GM20000 (cell line): ENCODE results near the gene TSPAN11.
"Not testable (repeated sequence)": the region's sequence is repeated elsewhere in the genome, so short reads cannot be mapped to it uniquely, and the experiment has no call there.

Experiments used
- DNase-seq: peaks from one replicate; pipeline ENCODE4 v3.0.0; 2012; ENCODE audit warnings: low spot score
- TF ChIP-seq, protein P1 (sequence below): IDR thresholded peaks from 2 replicates; pipeline ENCODE4 v1.5.1; 2012; ENCODE audit warnings: mild to moderate bottlenecking, control low read depth; ENCODE audit errors: extremely low read depth, missing control alignments

Gene TSPAN11

DNA sequence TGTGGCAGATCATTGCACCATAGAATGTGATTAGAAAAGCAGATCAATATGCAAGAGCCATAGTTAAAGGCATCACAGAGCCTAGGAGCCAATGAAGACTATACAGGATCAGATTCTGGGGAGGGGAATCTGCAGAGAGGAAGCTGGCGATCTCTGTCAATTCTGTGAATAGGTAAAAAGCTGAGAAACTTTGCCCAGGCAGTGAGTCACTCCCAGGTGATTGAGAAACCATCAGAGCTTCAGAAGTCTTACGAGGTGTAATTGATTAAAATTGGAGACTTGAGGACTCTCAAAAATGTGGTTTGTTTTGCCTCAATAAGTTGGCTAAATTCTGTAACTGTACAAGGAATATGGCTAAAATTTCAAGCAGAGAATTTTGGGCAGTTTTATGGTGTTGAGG, 41.7 kb upstream of the TSPAN11 start:
- no peak for DNase-seq
- TF ChIP-seq, protein P1, sequence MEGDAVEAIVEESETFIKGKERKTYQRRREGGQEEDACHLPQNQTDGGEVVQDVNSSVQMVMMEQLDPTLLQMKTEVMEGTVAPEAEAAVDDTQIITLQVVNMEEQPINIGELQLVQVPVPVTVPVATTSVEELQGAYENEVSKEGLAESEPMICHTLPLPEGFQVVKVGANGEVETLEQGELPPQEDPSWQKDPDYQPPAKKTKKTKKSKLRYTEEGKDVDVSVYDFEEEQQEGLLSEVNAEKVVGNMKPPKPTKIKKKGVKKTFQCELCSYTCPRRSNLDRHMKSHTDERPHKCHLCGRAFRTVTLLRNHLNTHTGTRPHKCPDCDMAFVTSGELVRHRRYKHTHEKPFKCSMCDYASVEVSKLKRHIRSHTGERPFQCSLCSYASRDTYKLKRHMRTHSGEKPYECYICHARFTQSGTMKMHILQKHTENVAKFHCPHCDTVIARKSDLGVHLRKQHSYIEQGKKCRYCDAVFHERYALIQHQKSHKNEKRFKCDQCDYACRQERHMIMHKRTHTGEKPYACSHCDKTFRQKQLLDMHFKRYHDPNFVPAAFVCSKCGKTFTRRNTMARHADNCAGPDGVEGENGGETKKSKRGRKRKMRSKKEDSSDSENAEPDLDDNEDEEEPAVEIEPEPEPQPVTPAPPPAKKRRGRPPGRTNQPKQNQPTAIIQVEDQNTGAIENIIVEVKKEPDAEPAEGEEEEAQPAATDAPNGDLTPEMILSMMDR, result no peak

DNA sequence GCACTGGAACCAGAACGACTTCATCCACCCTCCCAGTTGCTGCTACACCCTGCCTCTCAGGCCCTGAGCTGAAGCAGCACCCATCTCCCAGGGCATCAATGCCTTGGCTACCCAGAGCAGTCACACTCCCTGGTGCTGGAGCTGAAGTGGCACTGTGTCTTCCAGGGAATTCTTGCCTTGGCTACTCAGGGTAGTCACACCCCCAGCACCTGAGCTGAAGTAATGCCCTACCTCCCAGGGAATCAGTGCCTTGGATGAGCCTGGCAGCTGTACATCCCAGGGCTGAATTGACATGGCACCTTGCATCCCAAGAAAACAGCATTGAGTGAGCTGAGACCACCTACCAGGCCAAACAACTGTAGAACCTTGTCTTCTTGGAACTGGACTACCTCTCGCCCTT, 41.2 kb upstream of the TSPAN11 start:
- TF ChIP-seq, protein P1, result no peak
- no peak for DNase-seq

DNA sequence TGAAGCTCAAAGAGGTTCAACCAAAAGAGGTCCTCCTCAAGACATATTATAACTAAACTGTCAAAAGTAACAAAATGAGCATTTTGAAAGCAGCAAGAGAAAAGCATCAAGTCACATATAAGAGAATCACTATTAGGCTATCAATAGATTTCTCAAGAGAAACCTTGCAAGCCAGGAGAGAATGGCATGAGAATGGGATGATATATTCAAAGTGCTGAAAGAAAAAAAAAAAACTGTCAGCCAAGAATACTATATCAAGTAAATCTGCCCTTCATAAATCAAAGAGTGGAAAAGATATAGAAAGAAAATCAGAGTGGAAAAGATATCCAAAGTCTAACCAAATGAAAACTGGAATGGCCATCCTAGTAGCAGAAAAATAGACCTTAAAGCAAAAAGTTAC, 39.3 kb upstream of the TSPAN11 start:
- DNase-seq, result no peak
- TF ChIP-seq, protein P1, result no peak

DNA sequence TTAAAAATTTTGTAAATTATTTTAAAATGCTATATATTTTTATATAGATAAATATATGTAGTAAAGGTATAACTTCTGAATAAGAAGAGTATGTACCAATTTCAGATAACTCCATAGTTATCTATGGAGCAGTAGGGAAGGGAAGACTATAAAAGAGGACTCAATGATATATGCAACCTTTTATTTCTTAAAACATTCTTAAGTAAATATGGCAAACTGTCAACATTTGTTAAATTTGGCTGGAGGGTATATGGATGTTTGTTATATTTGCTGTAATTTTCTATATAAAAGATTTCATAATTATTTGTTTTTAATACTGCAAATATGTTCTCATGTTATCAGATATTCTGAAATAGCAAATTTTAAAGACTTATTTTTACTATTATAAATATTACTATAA, 38.3 kb upstream of the TSPAN11 start:
- TF ChIP-seq, protein P1, result no peak
- no peak for DNase-seq

DNA sequence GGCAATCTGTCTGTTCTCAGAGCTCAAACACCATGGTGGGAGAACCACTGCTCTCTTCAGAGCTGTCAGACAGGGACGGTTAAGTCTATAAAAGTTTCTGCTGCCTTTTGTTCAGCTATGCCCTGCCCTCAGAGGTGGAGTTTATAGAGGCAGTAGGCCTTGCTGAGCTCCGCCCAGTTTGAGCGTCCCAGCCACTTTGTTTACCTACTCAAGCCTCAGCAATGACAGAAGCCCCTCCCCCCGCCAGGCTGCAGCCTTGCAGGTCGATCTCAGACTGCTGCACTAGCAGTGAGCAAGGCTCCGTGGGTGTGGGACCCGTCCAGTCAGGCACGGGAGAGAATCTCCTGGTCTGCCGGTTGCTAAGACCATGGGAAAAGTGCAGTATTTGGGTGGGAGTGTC, 32.0 kb upstream of the TSPAN11 start:
- not testable (repeated sequence) for DNase-seq

DNA sequence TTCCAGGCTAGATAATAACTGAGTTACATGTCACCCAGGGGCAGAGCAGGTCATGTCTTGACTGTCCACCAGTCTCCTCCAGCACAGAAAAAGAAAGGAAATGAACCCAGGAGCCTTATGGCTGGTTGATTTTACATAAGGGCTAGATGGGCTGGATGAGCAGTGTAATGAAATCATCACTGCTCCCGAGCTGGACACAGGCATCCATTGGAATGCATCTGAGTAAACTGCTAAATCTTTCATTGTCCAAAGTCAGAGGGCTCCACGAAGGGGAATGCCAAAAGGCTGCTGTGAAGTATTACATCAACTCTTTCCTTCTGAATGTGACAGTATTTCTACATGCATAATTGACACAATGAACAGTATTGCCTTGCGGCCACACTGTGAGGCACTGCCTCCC, 30.1 kb upstream of the TSPAN11 start:
- TF ChIP-seq, protein P1, result no peak
- no peak for DNase-seq

DNA sequence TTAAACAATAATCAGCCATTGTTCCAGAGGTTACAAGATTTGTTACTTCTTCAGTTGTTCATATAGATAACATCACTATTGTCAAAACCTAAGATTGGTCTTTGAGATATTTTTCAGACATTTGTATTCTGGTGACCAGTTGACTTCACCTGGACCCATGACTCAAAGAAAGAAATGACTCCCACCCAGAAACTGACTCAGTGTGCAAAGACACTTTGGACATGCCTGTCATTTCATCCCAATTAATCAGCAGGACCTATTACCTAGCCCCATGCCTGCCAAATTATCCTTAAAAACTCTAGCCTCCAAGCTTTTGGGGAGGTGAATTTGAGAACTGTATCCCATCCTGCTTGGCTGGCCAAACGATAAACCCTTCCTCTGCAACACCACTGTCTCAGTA, 27.7 kb upstream of the TSPAN11 start:
- TF ChIP-seq, protein P1, result no peak
- DNase-seq, result no peak

DNA sequence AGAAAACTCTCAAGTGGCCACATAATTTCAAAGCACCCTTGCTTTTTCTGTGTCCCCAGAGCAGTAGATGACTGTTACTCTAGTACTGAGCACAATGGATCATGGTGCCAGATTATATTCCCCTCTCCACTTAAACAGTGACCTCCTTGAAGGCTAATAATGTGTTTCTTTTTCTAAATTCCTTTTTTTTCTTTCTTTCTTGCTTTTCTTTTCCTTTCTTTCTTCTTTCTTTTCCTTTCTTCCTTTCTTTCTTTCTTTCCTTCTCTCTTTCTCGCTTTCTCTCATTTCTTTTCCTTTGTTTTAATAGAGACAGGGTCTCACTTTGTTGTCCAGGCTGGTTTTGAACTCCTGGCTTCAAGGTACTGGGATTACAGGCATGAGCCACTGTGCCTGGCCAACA, 26.2 kb upstream of the TSPAN11 start:
- TF ChIP-seq, protein P1, result no peak
- DNase-seq, result no peak
